Fibroblast of peridontal ligament (primary cell): Measurements from ENCODE around the gene MCRIP1.

Experiments used
- DNase-seq: peaks from one replicate; pipeline ENCODE4 v3.0.0-alpha.2; 2010; ENCODE audit errors: extremely low read depth

Gene MCRIP1

GRCh38 chr17:81833160-81833920, at the start of gene MCRIP1:
Gene MCRIP1, minus strand, starts transcription at chr17:81833291. Its CDS starts 8,785 bp downstream, at chr17:81824506.
- peak; percentile 86 for DNase-seq

- DNase-seq, result no peak
Measured at GRCh38 chr17:81879121-81879520, 46.0 kb upstream of the MCRIP1 start.

GRCh38 chr17:81878294-81878693, 45.2 kb upstream of the MCRIP1 start:
- DNase-seq, result no peak

- DNase-seq, result no peak
Measured at GRCh38 chr17:81877569-81877968, 44.5 kb upstream of the MCRIP1 start.

DNA sequence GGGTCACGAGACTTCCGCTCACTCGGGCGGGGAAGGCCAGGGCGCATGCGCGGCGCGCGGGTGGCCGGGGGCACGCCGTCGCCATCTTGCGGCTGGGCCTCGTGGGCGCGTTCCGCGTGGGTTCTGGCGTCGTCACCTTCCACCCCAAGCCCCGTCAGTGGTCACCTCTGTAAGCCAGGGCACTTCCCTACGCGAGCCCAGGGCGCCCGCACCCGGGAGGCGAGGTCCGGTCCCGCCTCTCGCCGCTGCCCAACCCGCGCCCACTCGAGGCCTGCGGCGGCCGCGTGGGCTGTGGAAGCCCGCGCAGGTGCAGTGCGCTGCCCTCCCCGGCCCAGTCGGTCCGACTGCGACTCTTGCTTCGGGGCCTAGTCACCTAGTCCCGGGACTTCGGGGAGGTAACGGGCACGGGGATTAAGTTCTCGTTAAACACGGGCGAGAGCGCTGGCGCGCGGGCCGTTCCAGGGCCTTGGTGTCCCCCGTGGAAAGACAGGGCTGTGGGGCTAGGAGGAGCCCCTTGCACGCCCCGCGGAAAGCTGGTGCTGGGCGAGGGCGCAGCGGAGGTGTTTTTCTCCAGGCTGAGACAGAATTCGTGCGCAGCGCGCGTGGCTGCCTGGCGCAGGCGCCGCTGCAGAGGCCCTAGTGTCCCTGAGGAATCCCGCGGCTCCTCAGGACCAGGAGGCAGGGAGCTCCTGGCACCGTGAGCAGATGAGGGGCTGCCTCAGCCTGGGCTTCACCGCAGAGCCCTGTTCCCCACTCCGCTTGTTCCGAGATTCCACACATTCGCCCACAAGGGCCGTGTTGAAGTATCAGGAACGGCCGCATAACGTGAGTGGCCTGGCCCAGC, 38.5 kb upstream of the MCRIP1 start:
- peak; percentile 81 for DNase-seq

- DNase-seq, result no peak
Measured at GRCh38 chr17:81870981-81871386, 37.9 kb upstream of the MCRIP1 start, which contains the start of gene ARHGDIA. Gene ARHGDIA, minus strand, starts transcription at chr17:81871337. Its CDS starts 1,407 bp downstream, at chr17:81869930.

- no peak for DNase-seq
Measured at GRCh38 chr17:81870131-81870980, 37.3 kb upstream of the MCRIP1 start.

DNA sequence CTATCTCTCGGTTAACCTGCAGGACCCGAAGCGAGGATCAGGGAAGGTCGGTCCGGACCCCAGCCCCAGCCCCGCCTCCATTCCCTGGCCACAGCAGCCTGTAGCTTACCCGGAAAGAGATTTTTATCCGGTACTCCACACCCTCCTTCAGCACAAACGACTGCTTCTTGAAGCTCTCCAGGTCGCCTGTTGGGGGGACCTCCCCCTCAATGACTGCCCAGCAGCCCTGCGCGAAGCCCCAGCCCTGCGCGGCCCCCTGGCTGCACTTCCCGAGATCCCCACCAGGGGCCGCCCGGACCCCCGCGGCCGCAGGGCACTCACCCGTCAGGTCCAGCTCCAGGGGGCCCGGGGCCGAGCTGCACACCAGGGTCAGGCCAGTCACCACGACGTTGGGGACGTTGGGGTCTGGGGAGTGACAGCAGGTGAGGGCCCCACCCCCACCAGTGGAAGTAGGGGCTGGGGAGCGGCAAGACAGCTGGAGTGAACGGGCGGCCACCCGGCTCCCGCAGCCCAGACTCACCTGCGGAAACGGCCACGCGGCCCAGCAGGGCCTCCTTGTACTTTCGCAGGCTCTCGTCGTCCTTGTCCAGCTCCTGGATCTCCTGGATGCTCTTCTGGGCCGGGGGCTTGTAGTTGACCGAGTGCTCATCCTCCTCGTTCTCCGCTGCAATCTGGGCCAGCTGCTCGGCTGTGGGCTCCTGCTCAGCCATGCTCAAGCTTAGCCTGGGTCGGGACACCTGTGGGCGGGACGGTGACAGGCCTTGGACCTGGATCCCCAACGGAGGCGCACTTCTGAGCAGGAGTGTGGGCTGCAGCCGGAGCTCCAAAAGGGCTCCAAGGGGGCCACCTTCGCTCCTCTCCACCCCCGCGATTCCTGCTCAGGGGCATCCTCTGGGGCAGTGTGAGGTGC, 36.4 kb upstream of the MCRIP1 start:
- no peak for DNase-seq

- peak; percentile 71 for DNase-seq
Measured at GRCh38 chr17:81868674-81869220, 35.7 kb upstream of the MCRIP1 start.

DNA sequence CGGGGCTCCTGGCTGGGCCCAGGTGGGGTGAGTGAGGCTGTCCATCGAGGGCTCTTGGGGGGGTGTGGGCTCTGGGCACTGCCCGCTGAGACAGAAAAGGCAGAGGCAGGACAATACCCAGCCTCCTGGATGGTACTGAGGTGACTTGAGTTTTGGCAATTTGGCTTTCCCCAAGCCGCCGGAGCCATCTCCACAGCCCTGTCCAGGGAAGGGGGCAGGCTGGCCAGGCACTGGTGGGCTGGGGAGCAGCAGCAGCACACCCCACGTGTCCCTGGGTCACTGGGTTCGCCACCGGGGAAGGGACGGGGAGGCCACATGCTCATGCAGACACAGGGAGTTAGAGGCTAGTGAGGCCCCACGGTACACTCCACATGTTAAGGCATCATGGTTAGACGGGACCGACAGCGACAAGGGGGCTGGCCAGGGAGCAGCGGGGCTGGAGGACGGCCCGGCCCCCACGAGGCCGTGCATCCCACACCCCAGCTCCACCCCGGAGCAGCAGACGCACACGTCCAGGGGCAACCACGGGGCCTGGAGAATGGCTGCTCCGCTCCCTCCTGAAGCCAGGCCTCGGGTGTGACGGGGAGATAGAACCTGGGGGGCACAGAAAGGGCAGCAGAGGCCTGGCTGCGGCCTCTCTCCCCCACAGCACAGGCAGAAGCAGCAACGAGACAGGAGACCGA, 35.0 kb upstream of the MCRIP1 start:
- DNase-seq, result no peak

DNA sequence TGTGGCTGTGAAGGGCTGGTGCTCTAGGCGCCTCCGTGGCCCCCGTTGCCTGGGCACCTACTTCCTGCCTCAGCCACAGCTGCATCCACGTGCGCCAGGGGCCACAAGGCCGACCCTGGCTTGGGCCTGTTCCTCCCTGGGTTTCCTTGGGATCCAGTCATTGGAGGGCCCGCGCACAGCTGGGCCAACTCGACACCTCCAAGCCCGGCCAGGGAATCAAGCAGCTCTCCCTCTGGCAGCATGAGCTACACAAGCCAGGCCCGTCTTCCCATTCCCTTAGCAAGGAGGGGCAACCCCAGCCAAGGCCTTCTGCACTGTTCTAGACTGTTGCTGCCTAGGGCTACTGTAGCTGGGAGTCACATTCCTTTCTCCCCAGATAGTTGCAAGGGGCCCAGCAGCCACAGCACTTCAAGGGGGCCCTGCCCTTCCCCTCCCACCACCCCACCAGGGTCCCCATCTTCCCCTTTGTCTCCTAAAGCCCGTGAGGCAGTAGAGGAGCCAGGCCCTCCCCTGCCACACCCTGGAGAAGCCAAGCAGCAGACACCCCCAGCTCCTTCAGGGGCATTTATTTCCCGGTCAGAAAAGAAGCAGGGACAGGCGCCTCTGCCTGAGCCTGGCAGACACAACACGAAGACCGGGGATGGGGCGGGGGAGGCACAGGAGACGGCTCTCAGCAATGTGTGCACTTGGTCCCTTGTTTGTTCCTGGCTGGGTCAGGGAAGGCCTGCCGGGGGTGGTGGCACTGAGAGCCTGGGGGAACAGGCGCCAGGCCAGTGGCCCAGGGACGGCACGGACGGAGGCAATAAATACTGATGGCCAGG, 34.3 kb upstream of the MCRIP1 start:
- no peak for DNase-seq

DNA sequence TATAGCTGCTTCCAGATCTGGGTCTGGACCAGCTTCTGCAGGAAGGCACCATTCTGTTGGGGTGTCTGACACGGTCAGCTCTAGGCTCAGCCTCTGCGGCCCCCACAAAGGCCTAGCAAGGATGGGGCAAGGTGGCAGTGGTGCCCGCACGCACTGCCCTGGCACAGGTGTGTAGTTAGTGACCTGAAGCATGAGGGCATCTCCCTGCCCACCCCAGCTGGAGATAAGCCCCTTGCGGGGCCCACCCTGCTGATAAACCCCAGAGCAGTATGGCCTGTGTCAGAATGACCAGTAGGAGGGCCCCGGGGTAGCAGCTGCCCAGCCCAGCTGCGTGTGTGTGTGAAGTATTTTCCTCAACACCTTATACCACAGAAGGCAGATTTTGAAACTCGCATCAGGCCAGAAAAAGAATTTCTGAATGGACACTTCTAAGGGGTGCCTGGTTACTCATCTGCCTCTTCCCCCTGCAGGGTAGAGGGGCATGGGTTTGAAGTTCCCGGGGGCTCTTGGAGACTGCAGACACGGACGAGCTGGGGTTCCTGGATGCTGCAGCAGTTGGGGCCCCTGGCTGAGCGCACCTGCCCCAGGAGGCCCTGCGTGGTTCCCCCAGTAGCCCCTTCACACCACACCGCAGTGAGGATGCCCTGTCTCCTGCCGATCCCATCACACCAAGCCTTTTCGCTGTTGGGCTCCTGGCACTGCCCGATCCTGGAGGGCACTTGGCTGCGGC, 33.5 kb upstream of the MCRIP1 start:
- no peak for DNase-seq

DNA sequence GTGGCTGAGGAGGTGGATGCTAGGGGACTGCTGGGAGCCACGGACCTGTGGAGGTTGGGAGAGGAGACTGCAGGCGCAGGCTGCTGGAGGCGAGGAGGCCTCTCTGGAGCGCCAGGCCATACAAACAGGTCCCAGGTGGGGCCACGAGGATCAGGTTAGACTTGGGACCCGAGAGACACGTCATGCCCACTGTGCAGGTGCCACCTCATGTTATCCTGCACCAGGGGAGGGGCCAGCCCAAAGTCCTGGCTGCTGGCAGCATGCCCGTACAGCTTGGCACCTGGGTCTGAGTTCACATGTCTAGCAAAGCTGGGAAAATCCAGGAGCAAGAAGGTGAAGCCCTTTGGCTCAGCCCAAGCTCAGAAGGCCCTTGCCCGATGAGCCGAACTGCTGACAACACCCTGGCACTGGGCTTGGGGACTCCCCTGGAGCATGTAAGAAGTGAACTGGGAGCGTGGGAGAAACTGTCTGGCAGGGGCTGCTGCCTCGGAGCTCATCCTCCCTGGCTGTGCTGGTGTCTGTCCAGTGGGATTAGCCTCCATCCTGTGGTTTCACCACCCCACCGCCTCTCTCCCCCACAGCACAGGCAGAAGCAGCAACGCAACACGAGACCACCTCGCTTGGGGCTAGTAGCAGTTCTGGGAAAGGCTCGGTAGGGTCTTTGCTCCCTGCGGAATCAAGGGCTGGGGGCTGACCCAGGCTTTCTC, 32.8 kb upstream of the MCRIP1 start:
- peak; percentile 9 for DNase-seq

DNA sequence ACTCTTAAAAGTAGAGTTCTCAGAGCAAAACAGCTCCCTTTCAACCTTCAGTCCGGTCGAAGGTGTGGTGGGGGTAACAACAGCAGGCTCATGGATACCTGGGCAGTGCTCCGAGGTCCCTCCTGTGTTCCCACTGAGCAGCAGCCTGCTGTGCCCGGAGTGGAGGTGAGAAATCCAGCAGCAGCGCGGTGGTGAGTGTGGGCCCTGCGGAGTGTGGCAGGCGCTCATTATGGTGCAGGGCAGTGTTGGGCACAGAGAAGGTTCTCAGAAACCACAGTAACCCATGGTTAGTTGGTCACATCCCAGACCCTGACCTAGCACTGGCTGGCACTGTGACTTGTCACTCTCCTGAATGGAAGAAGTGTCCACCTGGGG, 32.3 kb upstream of the MCRIP1 start:
- no peak for DNase-seq

DNA sequence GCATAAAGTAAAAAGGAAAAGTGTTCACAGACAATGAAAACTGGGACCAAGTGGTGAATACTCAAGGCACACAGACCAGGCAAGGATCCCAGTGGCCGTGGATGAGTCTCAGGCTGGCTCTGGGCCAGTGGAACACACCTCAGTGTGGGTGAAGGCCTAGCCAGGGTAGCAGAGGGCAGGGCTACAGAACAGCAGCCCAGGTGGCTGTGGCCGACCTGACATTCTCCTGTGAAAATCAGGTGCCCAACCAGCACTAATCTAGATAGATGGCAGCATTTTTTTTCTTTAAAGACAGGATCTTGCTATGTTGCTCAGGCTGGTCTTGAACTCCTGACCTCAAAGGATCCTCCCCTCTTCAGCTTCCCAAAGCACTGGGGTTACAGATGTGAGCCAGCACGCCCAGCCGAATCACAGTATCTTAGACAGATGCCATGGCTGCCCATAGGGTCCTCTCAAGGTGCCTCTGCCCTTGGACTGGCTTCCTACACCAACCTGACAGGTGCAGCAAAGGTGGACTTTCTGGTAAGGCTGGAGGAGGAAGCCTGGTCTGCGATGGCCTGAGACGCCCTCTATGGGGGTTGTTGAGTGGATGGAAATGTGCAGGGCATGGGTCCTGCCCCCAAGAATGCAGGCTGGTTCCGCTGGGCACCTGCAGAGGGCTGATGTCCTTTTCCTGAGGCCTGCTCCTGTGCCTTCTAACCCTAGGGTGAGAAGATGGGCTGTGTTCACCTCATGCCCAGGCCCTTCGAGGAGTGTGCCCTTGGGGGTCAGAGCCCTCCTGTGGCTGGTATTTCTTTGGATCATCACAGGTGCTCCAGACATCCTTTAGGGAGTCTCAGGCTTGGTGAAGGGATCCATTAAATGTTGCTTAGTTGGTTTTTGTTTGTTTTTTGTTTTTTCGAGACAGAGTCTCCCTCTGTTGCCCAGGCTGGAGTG, 31.0 kb upstream of the MCRIP1 start:
- DNase-seq, result no peak

DNA sequence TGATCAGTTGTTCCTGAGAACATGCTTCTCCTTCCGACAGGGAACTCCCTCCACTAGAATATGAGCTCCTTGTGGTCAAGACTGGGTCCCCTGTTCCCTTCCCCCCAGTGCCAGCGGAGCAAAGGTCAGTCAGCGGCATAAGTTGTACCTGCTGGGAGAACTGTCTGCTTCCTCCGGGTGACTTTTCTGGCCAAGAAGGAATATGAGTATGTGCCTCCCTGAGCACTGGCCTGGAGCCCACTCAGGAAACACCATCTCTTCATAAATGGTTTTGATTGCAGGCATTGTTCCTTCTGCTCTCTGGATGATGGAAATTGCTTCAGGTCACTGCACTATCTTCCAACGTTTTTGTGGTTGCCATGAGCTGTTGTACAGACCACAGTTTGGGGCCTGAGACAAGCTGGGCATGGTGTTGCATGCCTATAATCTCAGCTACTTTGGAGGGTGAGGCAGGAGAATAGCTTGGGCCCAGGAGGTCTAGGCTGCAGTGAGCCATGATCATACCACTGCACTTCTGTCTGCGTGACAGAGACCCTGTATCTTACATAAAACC, 30.1 kb upstream of the MCRIP1 start:
- peak; percentile 17 for DNase-seq
